Measurements from ENCODE around the gene SUN1.

The SUN1 gene

GRCh38 chr7:823649-824048 is 8.6 kb upstream of the SUN1 start:
- no peak for TF ChIP-seq CTCF (conservative IDR thresholded peaks at IDR 0.05; ENCODE audit: low read depth, low read length)
- H3K4me3 ChIP-seq (ENCODE audit: low read depth, low read length): no peak overlapping the region

GRCh38 chr7:824081-824480 is 8.2 kb upstream of the SUN1 start:
- TF ChIP-seq CTCF (conservative IDR thresholded peaks at IDR 0.05; ENCODE audit: low read depth, low read length): no peak
- H3K4me3 ChIP-seq (ENCODE audit: low read depth, low read length): no peak overlapping the region
- DNase-seq (ENCODE audit: low read depth): no peak

More at GRCh38 chr7:823649-824048, 8.6 kb upstream of the SUN1 start:
- no peak for DNase-seq (ENCODE audit: low read depth)

- H3K4me3 ChIP-seq (ENCODE audit: low read depth, low read length): no peak overlapping the region
- no peak for DNase-seq (ENCODE audit: low read depth)
- no peak for TF ChIP-seq CTCF (conservative IDR thresholded peaks at IDR 0.05; ENCODE audit: low read depth, low read length)
These were observed 7.6 kb upstream of the SUN1 start for GRCh38 chr7:824664-825063.

- no peak overlapping the region for H3K4me3 ChIP-seq (ENCODE audit: low read depth, low read length)
- no peak for TF ChIP-seq CTCF (conservative IDR thresholded peaks at IDR 0.05; ENCODE audit: low read depth, low read length)
- peak; percentile 64 for DNase-seq (ENCODE audit: low read depth)
These were observed 6.9 kb upstream of the SUN1 start for GRCh38 chr7:825386-825785.

GRCh38 chr7:826230-826917 is 5.9 kb upstream of the SUN1 start:
- no peak for TF ChIP-seq CTCF (conservative IDR thresholded peaks at IDR 0.05; ENCODE audit: low read depth, low read length)
- DNase-seq (ENCODE audit: low read depth): no peak
- H3K4me3 ChIP-seq (ENCODE audit: low read depth, low read length): no peak overlapping the region

GRCh38 chr7:828793-829561 is 3.3 kb upstream of the SUN1 start:
- no peak for TF ChIP-seq CTCF (conservative IDR thresholded peaks at IDR 0.05; ENCODE audit: low read depth, low read length)

More at GRCh38 chr7:828793-829561, 3.3 kb upstream of the SUN1 start:
- DNase-seq (ENCODE audit: low read depth): no peak
- no peak overlapping the region for H3K4me3 ChIP-seq (ENCODE audit: low read depth, low read length)

Measured in choroid plexus epithelial cell (primary cell).